ENCODE results near the gene RGS6. TPM values are rescaled to one million over a fixed set of nuclear protein-coding genes. Genes with fewer than 3 reads are reported as not detected.

The RGS6 gene
- total and polyA plus RNA-seq, 8 donors: 0.06 to 0.47 (median 0.20) TPM; not detected in 1

DNA sequence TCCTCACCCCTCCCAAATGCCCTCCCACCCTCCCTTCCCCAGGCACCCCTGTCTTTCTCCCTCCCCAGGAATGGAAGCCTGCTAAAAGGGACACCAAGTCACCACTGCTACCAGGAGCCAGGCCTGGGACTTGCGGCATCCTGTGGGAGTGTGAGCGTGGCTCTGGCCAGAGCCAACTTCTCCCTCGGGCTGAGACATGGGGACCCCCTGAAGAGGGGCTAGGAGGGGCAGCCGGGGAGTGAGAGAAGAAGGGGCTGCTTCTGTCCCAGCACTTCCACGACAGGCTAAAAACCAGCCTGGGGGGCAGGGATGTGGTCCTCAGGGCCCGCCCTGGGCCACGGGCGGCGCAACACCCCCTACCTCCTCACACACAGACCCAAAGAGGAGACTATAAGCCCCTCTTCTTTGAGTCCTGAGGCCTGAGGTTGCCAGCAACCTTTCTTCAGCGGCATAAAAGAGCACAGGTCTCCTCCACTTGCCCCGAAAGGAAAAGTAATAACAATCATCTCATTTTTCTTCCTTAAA is 682.7 kb downstream of the RGS6 start:
- TF ChIP-seq, protein P1, sequence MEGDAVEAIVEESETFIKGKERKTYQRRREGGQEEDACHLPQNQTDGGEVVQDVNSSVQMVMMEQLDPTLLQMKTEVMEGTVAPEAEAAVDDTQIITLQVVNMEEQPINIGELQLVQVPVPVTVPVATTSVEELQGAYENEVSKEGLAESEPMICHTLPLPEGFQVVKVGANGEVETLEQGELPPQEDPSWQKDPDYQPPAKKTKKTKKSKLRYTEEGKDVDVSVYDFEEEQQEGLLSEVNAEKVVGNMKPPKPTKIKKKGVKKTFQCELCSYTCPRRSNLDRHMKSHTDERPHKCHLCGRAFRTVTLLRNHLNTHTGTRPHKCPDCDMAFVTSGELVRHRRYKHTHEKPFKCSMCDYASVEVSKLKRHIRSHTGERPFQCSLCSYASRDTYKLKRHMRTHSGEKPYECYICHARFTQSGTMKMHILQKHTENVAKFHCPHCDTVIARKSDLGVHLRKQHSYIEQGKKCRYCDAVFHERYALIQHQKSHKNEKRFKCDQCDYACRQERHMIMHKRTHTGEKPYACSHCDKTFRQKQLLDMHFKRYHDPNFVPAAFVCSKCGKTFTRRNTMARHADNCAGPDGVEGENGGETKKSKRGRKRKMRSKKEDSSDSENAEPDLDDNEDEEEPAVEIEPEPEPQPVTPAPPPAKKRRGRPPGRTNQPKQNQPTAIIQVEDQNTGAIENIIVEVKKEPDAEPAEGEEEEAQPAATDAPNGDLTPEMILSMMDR (IDR thresholded peaks at IDR 0.05): no peak
- peaks cover 0 to 3% (median 0%) of the 10 kb centered on the region in 3 donors for H3K4me1 ChIP-seq
- intact Hi-C loops (cut with DNase I): no loop called here
- H3K4me3 ChIP-seq: no peak overlapping the region
- ATAC-seq (no peak), FAIRE-seq (no peak), DNase-seq (no peak)
- no peak overlapping the region for H3K27ac ChIP-seq
- H3K27me3 ChIP-seq: no peaks in the 10 kb centered on the region
- H3K36me3 ChIP-seq: no peaks in the 10 kb centered on the region
- no peaks in the 10 kb centered on the region for H3K9me3 ChIP-seq
- WGBS, 2 donors: 87 to 88% methylated on average over 11 of the region's 11 CpGs

DNA sequence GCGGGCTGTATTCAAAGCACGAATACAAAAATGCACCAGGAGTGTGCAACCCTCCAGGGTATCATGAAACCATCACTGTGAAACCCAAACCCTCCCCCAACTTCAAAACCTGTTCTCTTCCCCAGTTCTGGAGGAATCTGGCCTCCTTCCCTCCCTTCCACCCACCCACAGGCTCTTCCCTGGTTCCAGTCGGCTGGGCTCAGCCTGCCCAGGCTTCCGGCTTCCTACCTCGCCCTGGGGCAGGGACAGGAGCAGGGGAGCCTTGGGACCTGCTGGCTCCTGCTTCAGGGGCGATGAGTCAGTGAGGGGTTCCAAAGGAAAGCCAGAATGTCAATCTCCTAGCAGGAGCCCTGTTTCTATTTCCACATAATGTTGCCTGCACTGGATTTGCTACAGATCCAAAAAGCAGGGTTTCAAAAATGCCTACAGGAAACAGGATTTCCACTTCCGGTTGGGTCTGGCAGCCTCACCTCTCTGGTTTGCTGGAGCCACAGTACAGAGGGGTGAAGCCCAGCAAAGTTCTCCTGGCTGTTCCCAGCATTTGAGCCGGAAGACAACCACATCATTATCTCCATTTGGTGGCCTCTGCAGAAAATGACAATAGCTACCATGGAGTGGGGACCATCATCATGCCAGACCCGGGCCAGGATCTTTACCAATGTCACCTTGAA is 683.4 kb downstream of the RGS6 start:
- TF ChIP-seq, protein P1 (IDR thresholded peaks at IDR 0.05): no peak
- Histone ChIP-seq H3K27ac (no peak overlapping the region), H3K4me3 (no peak overlapping the region), H3K36me3 (no peaks in the 10 kb centered on the region), H3K27me3 (no peaks in the 10 kb centered on the region), H3K4me1 (peaks cover 0 to 3% (median 0%) of the 10 kb centered on the region in 3 donors), H3K9me3 (no peaks in the 10 kb centered on the region)
- ATAC-seq: no peak
- no peak for DNase-seq
- no peak for FAIRE-seq
- intact Hi-C loops (cut with DNase I): no loop called here
- WGBS, 2 donors: 83 to 84% methylated on average over 9 of the region's 9 CpGs

Small RNA genes within 50 kb of the gene (microRNA-seq; reads per million reads assigned to microRNA genes)
- gene MIR7843: 0 reads per million in 2 donors

Measured in pancreas (tissue), 10 donors.